Lung (tissue), 12 donors: ENCODE results near the gene KRTAP10-2. TPM values are rescaled to one million over a fixed set of nuclear protein-coding genes. Genes with fewer than 3 reads are reported as not detected.

Source experiments
- ATAC-seq: fragments of 200-7000 bp; cut with Tn5 transposase; one replicate; pipeline ENCODE4 v1.9.1; 2020; ENCODE audit warnings: moderate number of reproducible peaks; ENCODE audit not compliant: insufficient read depth, low FRiP score
- DNase-seq, 3 donors: peaks; one replicate each; pipeline ENCODE4 v3.0.0-alpha.2; 2013 to 2017
- H3K27ac ChIP-seq, 2 donors: one replicate each; pipeline ENCODE4 v1.5.1; 2013; ENCODE audit warnings: mild to moderate bottlenecking in 2 of 2, moderate library complexity in 2 of 2, control low read depth in 1 of 2, inconsistent platforms in 1 of 2, low read depth in 1 of 2, low read length in 1 of 2
- H3K27me3 ChIP-seq, 3 donors: one replicate each; pipeline ENCODE4 v1.5.1; 2013; ENCODE audit warnings: low read length in 2 of 3; ENCODE audit not compliant: control insufficient read depth in 3 of 3, insufficient read depth in 3 of 3
- H3K36me3 ChIP-seq, 4 donors: one replicate each; pipeline ENCODE4 v1.5.1; 2013; ENCODE audit warnings: low read length in 4 of 4, mild to moderate bottlenecking in 1 of 4, moderate library complexity in 1 of 4; ENCODE audit not compliant: control insufficient read depth in 4 of 4, insufficient read depth in 4 of 4
- H3K4me1 ChIP-seq, 5 donors: one replicate each; pipeline ENCODE4 v1.5.1; 2013; ENCODE audit warnings: low read length in 5 of 5, mild to moderate bottlenecking in 2 of 5, moderate library complexity in 1 of 5; ENCODE audit not compliant: control insufficient read depth in 5 of 5, insufficient read depth in 5 of 5
- H3K4me3 ChIP-seq: one replicate; pipeline ENCODE4 v1.5.1; 2013; ENCODE audit warnings: mild to moderate bottlenecking, control low read depth, moderate library complexity
- H3K9ac ChIP-seq, 2 donors: one replicate each; pipeline ENCODE4 v1.5.1; 2013; ENCODE audit warnings: low read length in 2 of 2, control low read depth in 1 of 2; ENCODE audit not compliant: insufficient read depth in 1 of 2
- H3K9me3 ChIP-seq, 4 donors: one replicate each; pipeline ENCODE4 v1.5.1; 2013; ENCODE audit warnings: low read length in 3 of 4, mild to moderate bottlenecking in 1 of 4, moderate library complexity in 1 of 4; ENCODE audit not compliant: control insufficient read depth in 4 of 4, insufficient read depth in 3 of 4
- CTCF ChIP-seq: IDR thresholded peaks from 2 replicates; pipeline ENCODE4 v1.5.1; 2012; ENCODE audit warnings: mild to moderate bottlenecking; ENCODE audit errors: control extremely low read depth, extremely low read depth
- WGBS, 2 donors: extraction: QIAGEN DNeasy Blood & Tissue Kit; methylation state at CpG; one replicate each; pipeline ENCODE4 v1.1.7; 2013; 5-methylcytosine and 5-hydroxymethylcytosine counted together
- polyA plus RNA-seq, 2 donors: library from polyadenylated mRNA; stranded (reverse); fragments of 200-250 nt; gene quantifications; one replicate each; pipeline ENCODE4 v1.2.1, GENCODE V29; 2013
- total RNA-seq, 2 donors: library from RNA; depleted of rRNA in 1 of 2; stranded (reverse); fragments of >200 nt in 1 of 2; gene quantifications; one replicate each; pipeline ENCODE4 v1.2.1, GENCODE V29; 2014 to 2021
- donor health status: control.
- donor health status: control.
- donor health status: Bipolar disorder and iron deficiency.
- donor health status: healthy.
- donor health status: DM: yes; HTN: yes; CAD: no.

KRTAP10-2 gene
- total and polyA plus RNA-seq, 4 donors, result not detected

GRCh38 chr21:44590311-44590721, 39.0 kb upstream of the KRTAP10-2 start:
- Histone ChIP-seq H3K4me1 (peaks cover 0 to 8% (median 0%) of the 10 kb centered on the region in 5 donors), H3K9me3 (peaks cover 0 to 6% (median 0%) of the 10 kb centered on the region in 4 donors), H3K27me3 (no peaks in the 10 kb centered on the region), H3K4me3 (no peak overlapping the region), H3K36me3 (no peaks in the 10 kb centered on the region), H3K27ac (no peak overlapping the region), H3K9ac (no peak overlapping the region)
- ATAC-seq (no peak), DNase-seq (no peak)
- TF ChIP-seq CTCF, result no peak
- 79 to 92% methylated on average over 9 to 10 of the region's 10 CpGs for WGBS, 2 donors

GRCh38 chr21:44589586-44590305, 38.4 kb upstream of the KRTAP10-2 start:
- H3K4me3 ChIP-seq, result no peak overlapping the region
- peaks cover 0 to 8% (median 0%) of the 10 kb centered on the region in 5 donors for H3K4me1 ChIP-seq
- peaks cover 0 to under 1% (median 0%) of the 10 kb centered on the region in 3 donors for H3K27me3 ChIP-seq
- DNase-seq, result no peak
- no peak for ATAC-seq
- TF ChIP-seq CTCF, result no peak
- H3K36me3 ChIP-seq, result no peaks in the 10 kb centered on the region
- H3K9me3 ChIP-seq, result peaks cover 0 to 6% (median 0%) of the 10 kb centered on the region in 4 donors
- no peak overlapping the region for H3K27ac ChIP-seq
- 79 to 85% methylated on average over 24 of the region's 24 CpGs for WGBS, 2 donors
- no peak overlapping the region for H3K9ac ChIP-seq

GRCh38 chr21:44589094-44589493, 37.8 kb upstream of the KRTAP10-2 start:
- Histone ChIP-seq H3K4me1 (peaks cover 0 to 8% (median 0%) of the 10 kb centered on the region in 5 donors), H3K27ac (no peak overlapping the region), H3K9ac (no peak overlapping the region), H3K27me3 (peaks cover 0 to 2% (median under 1%) of the 10 kb centered on the region in 3 donors), H3K9me3 (peaks cover 0 to 6% (median 0%) of the 10 kb centered on the region in 4 donors), H3K36me3 (no peaks in the 10 kb centered on the region), H3K4me3 (no peak overlapping the region)
- no peak for TF ChIP-seq CTCF
- ATAC-seq, result no peak
- 96 to 100% methylated on average over 2 of the region's 2 CpGs for WGBS, 2 donors
- DNase-seq, result no peak
